ENCODE data around the gene KLHL22.
"Not testable (repeated sequence)": the region's sequence is repeated elsewhere in the genome, so short reads cannot be mapped to it uniquely, and the experiment has no call there.

Gene KLHL22

GRCh38 chr22:20499769-20500168 lies 4.2 kb upstream of the KLHL22 start:
- no peak for DNase-seq

GRCh38 chr22:20498913-20499312 lies 3.3 kb upstream of the KLHL22 start:
- DNase-seq = no peak

DNA sequence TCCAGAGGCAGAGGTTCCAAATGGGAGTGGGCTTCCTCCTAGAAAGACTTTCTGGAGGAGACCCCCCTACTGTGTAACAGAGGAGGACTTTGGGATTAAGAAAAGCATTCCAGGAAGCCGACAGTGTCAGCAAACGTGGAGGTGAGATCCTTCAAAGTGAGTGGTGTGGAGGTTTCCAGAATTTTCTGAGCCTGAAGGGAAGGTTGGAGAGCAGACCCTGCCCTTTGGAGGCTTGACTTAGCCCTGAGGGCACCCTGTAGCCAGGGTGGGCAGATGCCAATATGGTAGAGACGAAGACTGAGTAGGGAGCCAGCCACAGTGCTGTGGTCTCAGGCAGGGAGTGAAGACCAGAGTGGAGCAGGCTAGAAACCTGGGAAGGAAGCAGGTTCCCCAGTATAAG lies 1.8 kb upstream of the KLHL22 start:
- no peak for DNase-seq

- DNase-seq = peak; percentile 64
These were observed 476 bp upstream of the KLHL22 start for GRCh38 chr22:20495861-20496681.

DNA sequence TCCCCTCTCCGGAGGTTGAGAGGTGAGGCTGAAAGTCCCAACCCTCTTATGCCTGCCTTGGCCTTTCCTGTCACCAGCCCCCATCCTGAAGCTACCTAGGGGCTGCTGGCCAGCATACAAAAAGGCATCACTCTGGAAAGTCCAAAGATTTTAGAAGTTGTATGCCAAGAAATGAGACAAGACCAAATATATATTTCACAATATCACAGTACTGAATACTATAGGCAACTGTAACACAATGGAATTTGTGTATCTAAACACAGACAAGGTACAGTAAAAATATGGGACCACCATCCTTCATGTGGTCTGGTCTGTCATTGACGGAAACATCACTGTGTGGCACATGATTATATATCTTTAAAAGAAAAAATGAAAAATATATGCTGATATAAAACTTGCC lies 4.2 kb downstream of the KLHL22 start:
- DNase-seq = no peak

DNA sequence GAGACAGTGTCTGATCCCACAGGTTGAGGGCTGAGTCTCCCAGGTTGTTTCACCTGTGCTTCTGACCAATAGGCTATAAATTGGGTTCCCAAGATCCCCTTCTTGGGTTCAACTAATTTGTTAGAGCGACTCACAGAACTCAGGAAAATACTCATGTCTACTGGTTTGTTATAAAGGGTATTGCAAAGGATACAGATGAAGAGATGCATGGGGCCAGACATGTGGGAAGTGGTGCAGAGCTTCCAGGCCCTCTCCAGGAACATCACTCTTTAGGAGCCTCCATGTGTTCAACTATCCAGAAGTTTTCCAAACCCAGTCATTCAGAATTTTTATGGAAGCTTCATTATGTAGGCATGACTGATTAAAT lies 4.7 kb downstream of the KLHL22 start:
- no peak for DNase-seq

DNA sequence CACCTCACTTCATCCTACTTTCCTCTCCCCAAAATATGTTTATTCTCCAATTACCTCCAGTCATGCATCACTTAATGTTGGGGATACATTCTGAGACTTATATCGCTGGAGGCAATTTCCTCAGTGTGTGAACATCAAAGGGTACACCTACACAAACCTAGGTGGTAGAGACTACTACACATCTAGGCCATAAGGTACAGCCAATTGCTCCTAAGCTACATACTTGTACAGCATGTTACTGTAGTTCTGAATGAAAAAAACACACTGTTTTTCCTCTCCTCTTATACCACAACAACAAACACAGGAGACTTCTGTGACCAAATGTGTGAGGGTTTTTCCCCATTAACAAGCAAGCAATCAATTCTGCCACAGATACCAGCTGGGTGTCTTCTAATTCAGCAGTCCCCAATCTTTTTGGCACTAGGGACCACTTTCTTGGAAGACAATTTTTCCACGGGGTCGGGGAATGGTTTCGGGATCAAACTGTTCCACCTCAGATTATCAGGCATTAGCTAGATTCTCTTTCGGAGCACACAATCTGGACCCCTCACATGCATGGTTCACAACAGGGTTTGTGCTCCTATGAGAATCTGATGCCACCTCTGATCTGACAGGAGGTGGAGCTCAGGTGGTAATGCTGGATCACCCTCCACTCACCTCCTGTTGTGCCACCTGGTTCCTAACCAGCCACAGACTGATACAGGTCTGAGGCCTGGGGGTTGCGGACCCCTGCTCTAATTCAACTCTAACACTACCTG lies 5.2 kb downstream of the KLHL22 start:
- DNase-seq = no peak

- no peak for DNase-seq
These were observed 6.6 kb downstream of the KLHL22 start for GRCh38 chr22:20488946-20489345.

- DNase-seq = no peak
These were observed 7.9 kb downstream of the KLHL22 start for GRCh38 chr22:20487715-20488114.

DNA sequence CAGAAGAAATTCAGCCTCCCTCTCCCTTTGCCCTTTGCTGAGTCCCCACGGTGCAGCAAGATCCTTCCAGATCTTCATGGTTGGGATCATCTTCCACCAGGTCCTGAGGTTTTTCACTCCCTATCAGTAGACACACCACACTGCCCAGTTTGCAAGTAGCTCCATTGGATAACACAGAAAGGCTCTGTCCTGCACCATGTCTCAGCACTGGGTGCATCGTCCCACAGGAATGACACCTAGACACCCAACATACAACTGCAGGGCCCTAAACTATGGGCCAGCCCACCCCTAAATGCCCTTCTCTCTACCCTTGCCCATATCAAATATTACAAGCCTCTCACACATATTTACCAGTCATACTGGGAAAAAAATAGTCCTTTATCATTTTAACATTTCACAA lies 9.4 kb downstream of the KLHL22 start:
- no peak for DNase-seq

DNA sequence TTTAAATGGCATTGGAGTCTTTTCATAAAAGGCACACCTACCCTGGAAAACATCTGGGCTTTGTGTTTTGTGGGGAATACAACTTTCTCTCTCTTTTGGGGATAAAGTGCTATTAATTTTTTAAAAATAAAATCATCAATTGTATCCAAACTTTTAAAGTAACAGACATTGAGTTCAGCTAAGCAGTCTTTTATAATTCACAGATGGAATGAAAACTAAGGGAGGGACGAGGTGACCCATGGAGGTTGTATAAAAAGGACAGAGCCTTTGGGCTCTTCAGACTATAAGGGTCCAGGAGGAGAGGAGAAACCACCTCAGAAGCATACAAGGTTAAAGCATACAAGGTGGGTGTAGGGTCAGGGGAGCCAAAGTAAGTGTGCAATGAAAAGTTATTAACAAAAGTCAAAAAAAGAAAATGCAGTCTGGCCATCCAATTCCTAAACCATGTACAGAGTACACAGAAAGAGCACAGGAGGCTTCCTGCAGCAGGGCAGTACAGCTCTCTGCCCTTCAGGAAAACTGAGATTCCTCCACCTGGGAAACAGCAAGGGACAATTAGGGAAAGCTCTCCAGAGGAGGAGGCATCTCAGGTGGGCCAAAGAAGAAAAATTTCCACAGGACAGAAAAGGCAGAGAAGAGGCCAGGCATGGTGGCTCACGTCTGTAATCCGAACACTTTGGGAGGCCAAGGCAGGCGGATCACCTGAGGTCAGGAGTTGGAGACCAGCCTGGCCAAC lies 10.5 kb downstream of the KLHL22 start:
- DNase-seq = no peak

GRCh38 chr22:20483771-20484170 lies 11.8 kb downstream of the KLHL22 start:
- DNase-seq = no peak

GRCh38 chr22:20483143-20483506 lies 12.5 kb downstream of the KLHL22 start:
- DNase-seq = not testable (repeated sequence)

- no peak for DNase-seq
These were observed 15.9 kb downstream of the KLHL22 start for GRCh38 chr22:20479612-20480196.

DNA sequence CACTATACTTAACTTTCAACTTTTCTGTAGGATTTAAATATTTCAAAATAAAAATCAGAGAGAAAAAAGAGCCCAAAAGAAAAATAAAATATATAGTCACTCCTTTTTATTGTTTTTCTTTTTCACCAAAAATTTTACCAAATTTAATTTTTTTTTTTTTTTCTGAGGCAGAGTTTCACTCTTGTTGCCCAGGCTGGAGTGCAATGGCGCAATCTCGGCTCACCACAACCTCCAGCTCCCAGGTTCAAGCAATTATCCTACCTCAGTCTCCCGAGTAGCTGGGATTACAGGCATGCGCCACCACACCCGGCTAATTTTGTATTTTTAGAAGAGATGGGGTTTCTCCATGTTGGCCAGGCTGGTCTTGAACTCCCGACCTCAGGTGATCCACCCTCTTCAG lies 17.5 kb downstream of the KLHL22 start:
- DNase-seq = not testable (repeated sequence)

DNA sequence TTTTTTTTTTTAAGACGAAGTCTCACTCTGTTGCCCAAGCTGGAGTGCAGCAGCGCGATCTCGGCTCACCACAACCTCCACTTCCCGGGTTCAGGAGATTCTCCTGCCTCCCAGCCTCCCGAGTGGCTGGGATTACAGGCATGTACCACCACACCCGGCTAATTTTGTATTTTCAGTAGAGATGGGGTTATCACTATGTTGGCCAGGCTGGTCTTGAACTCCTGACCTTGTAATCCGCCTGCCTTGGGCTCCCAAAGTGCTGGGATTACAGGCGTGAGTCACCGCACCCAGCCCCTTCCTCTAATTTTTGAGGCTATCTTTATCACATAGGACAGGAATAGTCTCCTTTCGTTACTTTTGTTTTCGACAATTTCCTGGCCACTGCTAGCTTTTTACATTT lies 20.0 kb downstream of the KLHL22 start:
- DNase-seq = not testable (repeated sequence)

DNA sequence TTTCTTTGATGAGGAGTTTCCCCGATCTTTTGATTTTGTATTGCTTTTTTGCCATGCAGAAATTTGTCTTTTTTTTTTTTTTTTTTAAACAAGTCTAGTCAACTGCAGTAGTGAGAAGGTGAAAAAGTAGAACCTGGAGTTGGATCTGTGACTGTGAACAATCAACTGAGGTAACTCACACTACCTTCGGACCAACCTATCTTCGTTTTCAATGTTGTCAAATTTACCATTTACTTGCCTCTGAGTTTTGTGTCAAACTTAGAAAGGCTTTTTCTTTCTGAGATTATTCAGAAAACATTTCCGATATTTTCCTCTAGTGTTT lies 20.5 kb downstream of the KLHL22 start:
- DNase-seq = no peak

- DNase-seq = no peak
These were observed 22.8 kb downstream of the KLHL22 start for GRCh38 chr22:20472629-20473442.

GRCh38 chr22:20471126-20471833 lies 24.3 kb downstream of the KLHL22 start:
- DNase-seq = no peak

DNA sequence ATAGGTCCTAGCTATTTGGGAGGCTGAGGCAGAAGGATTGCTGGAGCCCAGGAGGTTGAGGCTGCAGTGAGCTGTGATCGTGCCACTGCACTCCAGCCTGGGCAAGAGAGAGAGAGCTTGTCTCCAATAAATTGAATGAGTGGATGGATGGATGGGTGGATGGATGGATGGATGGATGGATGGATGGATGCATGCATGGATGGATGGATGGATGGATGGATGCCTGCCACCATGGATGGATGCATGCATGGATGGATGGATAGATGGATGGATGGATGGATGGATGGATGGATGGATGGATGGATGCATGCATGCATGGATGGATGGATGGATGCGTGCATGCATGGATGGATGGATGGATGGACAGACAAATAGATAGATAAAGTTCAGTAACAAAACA lies 25.1 kb downstream of the KLHL22 start:
- not testable (repeated sequence) for DNase-seq

DNA sequence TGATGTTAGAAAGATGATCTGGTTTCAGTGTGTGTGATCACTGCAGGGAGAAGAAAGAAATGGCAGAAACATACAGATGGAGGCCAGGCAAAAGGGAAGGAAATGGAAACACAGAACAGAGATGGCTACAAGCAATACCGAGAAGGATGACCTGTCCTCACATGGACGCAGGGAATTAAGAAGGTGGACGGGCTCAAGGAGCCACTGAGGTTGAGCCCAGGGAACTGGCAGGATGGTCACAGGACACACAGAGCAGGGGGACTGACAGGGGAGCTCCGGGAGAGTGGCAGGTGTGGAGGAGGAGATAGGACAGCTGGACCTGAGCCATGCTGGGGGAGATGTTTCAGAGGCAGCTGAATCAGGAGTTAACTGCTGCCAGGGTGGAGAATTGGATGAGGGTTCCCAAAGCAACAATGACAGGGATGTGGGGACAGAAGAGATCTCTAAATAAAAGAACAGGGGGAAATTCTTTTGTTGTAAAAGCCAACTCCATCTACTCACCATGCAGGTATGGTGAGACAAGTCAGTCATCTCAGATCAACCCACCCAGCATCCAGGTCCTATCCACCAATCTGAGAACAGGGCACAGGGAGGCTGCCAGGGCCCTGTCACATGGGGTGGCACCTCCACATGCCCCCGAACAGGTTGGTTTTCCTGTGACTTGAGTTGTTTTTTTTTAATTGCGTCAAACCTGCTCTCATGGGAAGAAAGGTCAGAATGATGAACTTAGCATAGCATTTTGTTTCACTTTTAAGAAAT lies 26.3 kb downstream of the KLHL22 start:
- no peak for DNase-seq

Measured in GOT3 (cell line).